ENCODE measurements around the gene CELF4. TPM values are rescaled to one million over a fixed set of nuclear protein-coding genes. Genes with fewer than 3 reads are reported as not detected.

The CELF4 gene
- total and polyA plus RNA-seq, 10 of the 15 experiments (the other 5 are each of a cell fraction or from before 2014, with no cell fraction given): 0.03 to 0.32 TPM; not detected in 8

DNA sequence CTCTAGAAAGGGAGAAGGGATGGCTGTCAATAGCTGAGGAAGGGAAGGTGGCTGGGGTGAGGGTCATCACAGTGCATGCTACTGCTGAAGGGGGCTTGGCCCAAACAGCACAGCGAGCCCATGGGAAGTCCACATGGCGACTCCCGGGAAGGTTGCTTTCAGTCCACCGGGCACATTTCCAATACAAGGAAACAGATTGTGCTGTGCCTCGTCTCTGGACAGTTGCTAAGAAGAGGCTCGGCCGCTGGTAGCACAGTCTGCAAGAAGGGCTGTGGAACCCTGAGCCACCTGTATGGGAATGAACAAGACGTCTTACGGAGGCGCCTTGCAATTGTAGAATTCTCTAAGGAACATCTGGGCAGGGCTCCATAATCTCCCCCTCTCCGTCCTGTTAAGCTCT is 123.1 kb downstream of the CELF4 start:
- Histone ChIP-seq H3K36me3 (ENCODE audit: control insufficient read depth in 2 of 2, insufficient read depth in 2 of 2, low read length in 1 of 2) (no peaks in the 10 kb centered on the region), H3K9me3 (replicated peaks; ENCODE audit: control insufficient read depth, insufficient read depth, low read length) (no peaks in the 10 kb centered on the region), H3K27me3 (replicated peaks in 1 of 2; ENCODE audit: control insufficient read depth in 2 of 2, insufficient read depth in 2 of 2, low read length in 1 of 2) (no peaks in the 10 kb centered on the region), H3K4me2 (ENCODE audit: control insufficient read depth, insufficient read depth) (no peak overlapping the region), H3K4me1 (ENCODE audit: control insufficient read depth, insufficient read depth, low read length) (no peaks in the 10 kb centered on the region; the same call in 1 of the 2 replicates), H3K4me3 (no peak overlapping the region), H4K20me1 (ENCODE audit: control insufficient read depth, insufficient read depth) (no peaks in the 10 kb centered on the region), H3K27ac (ENCODE audit: control insufficient read depth, insufficient read depth) (no peak overlapping the region), H3K9ac (ENCODE audit: control insufficient read depth, insufficient read depth, low read length) (no peak overlapping the region), H3K79me2 (ENCODE audit: control insufficient read depth, insufficient read depth, low read length) (no peaks in the 10 kb centered on the region), H2AFZ (ENCODE audit: control insufficient read depth, low read depth, low read length) (no peak overlapping the region)
- TF ChIP-seq PBX3 (IDR thresholded peaks at IDR 0.05; ENCODE audit: insufficient replicate concordance, low read depth, low read length): no peak
- TF ChIP-seq YY1 (IDR thresholded peaks at IDR 0.05; ENCODE audit: low read depth, low read length): no peak
- no peak for TF ChIP-seq ZSCAN29 (IDR thresholded peaks at IDR 0.05)
- TF ChIP-seq, protein P1, sequence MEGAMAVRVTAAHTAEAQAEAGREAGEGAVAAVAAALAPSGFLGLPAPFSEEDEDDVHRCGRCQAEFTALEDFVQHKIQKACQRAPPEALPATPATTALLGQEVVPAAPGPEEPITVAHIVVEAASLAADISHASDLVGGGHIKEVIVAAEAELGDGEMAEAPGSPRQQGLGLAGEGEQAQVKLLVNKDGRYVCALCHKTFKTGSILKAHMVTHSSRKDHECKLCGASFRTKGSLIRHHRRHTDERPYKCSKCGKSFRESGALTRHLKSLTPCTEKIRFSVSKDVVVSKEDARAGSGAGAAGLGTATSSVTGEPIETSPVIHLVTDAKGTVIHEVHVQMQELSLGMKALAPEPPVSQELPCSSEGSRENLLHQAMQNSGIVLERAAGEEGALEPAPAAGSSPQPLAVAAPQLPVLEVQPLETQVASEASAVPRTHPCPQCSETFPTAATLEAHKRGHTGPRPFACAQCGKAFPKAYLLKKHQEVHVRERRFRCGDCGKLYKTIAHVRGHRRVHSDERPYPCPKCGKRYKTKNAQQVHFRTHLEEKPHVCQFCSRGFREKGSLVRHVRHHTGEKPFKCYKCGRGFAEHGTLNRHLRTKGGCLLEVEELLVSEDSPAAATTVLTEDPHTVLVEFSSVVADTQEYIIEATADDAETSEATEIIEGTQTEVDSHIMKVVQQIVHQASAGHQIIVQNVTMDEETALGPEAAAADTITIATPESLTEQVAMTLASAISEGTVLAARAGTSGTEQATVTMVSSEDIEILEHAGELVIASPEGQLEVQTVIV (IDR thresholded peaks at IDR 0.05; ENCODE audit: borderline replicate concordance, partially characterized antibody): no peak
- FAIRE-seq (no peak), DNase-seq (ENCODE audit: low read depth, low spot score) (no peak), ATAC-seq (no peak)
- in situ Hi-C loops (cut with MboI) (no loop called here), intact Hi-C loops (cut with micrococcal nuclease; ENCODE audit: unreplicated experiment) (loop anchor here (5.0 kb wide), 1 partner anchor 55 kb away; no protein-coding TSS in a partner anchor)
- BruUV-seq (replicated peaks): no TSS peak
- POLR2A ChIA-PET: no interaction called here
- WGBS (ENCODE audit: insufficient coverage, insufficient replicate concordance, low lambda C conversion rate, missing lambda C conversion rate): 41% methylated on average over 11 of the region's 11 CpGs
- SMC1A ChIA-PET (ENCODE audit: uncharacterized antibody, unreplicated experiment): no interaction called here
- RAD21 ChIA-PET (ENCODE audit: unreplicated experiment): no interaction called here
- CTCF ChIA-PET: interaction anchor here (1.4 kb wide), 1 partner anchor 95 kb away, joined by 3 read pairs; no protein-coding TSS in a partner anchor

All from GM12878 (cell line).